Thyroid gland (tissue), 4 donors: ENCODE measurements around the gene PSMD8.
A peak's percentile ranks its signal among the peaks of the same experiment; 100 is the strongest.

ENCODE experiments used
- POLR2A ChIP-seq, 2 donors: fragments of 450-650 bp; IDR thresholded peaks; one replicate each; pipeline ENCODE4 v1.6.1; 2017; ENCODE audit warnings: antibody characterized with exemption in 2 of 2, mild to moderate bottlenecking in 2 of 2, moderate library complexity in 1 of 2
- TF ChIP-seq, protein P1 (sequence below), 6 experiments: fragments of 200-600 bp in 3 of 6; fragments of 450-650 bp in 3 of 6; sonication (generic) in 3 of 6; IDR thresholded peaks; one replicate each; pipeline ENCODE4 v1.5.1; 2016 to 2019; ENCODE audit warnings: antibody characterized with exemption in 6 of 6, mild to moderate bottlenecking in 2 of 6, inconsistent platforms in 1 of 6, moderate library complexity in 1 of 6

- peak; percentile 41 to 98 for TF ChIP-seq POLR2A (IDR thresholded peaks at IDR 0.05)
- TF ChIP-seq, protein P1, sequence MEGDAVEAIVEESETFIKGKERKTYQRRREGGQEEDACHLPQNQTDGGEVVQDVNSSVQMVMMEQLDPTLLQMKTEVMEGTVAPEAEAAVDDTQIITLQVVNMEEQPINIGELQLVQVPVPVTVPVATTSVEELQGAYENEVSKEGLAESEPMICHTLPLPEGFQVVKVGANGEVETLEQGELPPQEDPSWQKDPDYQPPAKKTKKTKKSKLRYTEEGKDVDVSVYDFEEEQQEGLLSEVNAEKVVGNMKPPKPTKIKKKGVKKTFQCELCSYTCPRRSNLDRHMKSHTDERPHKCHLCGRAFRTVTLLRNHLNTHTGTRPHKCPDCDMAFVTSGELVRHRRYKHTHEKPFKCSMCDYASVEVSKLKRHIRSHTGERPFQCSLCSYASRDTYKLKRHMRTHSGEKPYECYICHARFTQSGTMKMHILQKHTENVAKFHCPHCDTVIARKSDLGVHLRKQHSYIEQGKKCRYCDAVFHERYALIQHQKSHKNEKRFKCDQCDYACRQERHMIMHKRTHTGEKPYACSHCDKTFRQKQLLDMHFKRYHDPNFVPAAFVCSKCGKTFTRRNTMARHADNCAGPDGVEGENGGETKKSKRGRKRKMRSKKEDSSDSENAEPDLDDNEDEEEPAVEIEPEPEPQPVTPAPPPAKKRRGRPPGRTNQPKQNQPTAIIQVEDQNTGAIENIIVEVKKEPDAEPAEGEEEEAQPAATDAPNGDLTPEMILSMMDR (IDR thresholded peaks at IDR 0.05) = peak in 2 of 6 experiments; percentile 9 to 16
Measured at GRCh38 chr19:38374332-38375097, at the start of gene PSMD8.
